ENCODE data around the gene DOK7.

DOK7 gene

GRCh38 chr4:3463556-3464348 lies 646 bp downstream of the DOK7 start:
- DNase-seq (ENCODE audit: low read depth) = no peak

DNA sequence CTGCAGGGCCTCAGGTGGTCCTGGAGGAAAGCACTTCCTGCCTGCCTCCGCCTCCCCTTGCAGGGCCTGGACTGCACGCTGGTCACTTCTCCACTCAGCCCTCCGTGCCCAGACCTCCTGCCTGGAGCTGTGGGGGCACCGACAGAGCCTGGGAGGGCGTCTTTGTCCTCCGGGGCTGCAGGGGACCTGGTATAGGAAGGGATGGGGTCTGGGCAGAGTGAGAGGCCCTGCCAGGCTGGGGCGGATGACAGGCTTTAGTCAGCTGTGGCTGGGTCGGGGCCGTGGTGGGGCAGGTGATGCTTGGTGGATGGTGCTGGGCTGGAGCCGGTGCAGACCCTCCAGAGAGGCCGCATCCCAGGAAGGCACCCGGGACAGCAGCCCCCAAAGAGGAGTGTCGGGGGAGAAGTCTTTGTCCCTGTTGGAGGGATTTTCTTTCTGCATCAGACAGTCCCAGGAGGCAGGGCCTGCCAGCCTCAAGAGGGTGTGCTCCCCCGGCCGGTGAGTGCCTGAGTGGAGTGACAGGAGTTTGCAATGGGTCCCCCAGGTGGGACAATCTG lies 1.3 kb downstream of the DOK7 start:
- no peak for DNase-seq (ENCODE audit: low read depth)

GRCh38 chr4:3464911-3465697 lies 2.0 kb downstream of the DOK7 start:
- DNase-seq (ENCODE audit: low read depth) = no peak

DNA sequence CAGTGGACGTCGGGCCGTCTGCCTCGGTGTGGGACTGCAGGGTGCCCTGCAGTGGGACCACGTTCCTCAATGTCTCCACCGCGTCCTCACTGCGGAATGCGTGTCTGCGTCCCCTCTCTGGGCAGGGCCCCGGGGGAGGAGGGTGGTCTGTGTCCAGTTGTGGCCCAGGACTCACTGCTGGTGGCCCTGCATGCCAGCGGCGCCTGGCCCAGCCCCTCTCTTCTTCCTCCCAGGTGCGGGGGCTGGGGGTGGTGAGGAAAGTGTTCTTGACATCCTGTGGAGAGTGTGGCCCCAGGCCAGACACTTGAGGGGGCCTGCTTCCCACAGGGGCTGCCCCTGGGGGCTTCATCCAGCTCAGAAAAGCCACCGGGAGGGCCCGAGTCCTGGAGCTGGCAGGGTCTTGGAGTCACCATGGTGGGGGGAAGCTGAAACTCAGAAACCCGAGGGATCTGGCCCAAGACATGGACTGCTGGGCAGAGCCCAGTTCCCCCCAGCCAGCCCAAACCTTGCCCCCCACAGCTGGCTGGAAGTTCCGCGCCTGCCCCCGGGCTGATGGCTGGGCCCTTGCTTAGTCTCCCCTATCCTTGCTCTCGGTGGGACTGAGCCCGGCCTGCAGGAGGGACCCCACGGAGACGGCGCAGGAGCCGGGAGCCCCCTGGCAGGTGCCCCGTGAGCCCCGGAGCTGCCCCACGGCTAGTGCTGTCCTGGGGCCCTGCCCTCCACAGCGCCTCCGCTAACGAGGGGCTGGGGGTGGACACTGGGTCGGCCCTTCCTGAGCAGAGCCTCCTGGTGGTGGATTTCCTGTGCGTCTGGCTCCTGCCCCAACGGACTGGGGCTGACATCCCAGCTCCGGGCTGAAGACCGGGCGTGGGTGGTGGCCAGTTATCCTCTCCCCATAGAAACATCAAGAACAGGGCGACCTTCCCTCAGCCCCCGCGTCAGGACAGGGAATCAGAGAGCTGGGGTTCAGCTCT lies 2.9 kb downstream of the DOK7 start:
- no peak for DNase-seq (ENCODE audit: low read depth)

DNA sequence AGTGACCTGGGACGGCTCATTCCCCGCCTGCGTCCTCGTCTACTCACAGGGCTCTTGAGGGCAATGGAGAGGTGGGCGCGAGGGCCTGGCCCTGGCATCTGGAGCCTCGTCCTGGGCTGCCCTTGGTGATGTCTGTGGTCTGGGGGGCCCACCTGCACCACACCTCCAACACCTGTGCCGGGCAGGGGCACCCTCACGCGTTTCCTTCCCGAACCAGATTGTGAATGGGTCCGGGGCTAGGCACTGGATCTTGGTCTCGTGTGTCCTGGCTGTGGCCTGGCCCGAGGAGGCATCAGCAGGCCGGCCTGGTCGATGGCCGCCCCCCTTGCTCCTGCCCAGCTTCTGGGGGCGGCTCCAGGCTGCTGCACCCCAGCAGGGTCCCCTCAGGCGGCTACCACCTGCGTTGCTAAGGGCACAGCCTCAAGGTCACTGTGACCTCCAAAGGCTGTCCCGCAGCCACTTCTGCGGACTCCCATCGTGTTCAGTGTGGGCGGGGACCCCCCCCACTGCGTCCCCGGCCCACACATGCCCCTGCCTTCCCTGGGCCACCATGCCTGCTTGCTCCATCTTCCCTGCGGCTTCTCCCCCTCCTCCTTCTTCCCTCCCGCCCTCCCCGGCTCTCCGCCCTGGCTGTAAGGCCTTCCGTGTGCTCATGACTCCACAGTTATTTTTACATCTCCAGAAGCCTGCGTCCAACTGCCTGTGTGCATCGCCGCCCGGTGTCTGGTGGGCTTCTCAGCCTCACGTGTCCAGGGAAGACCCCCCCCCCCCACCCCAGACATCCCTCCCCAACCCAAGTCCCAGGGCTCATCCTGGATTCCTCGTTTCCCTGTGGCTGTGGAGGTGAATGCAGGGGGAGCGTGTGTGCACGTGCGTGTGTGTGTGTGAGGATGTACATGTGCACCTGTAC lies 3.8 kb downstream of the DOK7 start:
- no peak for DNase-seq (ENCODE audit: low read depth)

- no peak for DNase-seq (ENCODE audit: low read depth)
These were observed 4.5 kb downstream of the DOK7 start for GRCh38 chr4:3467601-3468031.

DNA sequence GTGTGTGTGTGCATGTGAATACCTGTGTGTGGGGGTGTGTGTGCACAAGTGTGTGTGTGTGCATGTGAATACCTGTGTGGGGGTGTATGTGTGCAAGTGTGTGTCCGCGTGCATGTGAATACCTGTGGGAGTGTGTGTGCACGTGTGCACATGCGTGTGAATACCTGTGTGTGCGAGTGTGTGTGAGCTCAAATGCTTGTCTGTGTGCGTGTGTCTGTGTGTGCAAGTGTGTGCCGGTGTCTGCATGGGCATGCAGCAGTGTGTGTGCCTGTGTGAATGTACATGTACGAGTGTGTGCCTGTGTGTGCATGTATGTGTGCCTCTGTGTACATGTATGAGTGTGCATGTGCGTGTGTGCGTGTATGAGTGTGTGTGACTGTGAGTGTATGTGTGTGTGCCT lies 5.0 kb downstream of the DOK7 start:
- DNase-seq (ENCODE audit: low read depth) = no peak

GRCh38 chr4:3468804-3469203 lies 5.7 kb downstream of the DOK7 start:
- no peak for DNase-seq (ENCODE audit: low read depth)

GRCh38 chr4:3469386-3470243 lies 6.5 kb downstream of the DOK7 start:
- no peak for DNase-seq (ENCODE audit: low read depth)

DNA sequence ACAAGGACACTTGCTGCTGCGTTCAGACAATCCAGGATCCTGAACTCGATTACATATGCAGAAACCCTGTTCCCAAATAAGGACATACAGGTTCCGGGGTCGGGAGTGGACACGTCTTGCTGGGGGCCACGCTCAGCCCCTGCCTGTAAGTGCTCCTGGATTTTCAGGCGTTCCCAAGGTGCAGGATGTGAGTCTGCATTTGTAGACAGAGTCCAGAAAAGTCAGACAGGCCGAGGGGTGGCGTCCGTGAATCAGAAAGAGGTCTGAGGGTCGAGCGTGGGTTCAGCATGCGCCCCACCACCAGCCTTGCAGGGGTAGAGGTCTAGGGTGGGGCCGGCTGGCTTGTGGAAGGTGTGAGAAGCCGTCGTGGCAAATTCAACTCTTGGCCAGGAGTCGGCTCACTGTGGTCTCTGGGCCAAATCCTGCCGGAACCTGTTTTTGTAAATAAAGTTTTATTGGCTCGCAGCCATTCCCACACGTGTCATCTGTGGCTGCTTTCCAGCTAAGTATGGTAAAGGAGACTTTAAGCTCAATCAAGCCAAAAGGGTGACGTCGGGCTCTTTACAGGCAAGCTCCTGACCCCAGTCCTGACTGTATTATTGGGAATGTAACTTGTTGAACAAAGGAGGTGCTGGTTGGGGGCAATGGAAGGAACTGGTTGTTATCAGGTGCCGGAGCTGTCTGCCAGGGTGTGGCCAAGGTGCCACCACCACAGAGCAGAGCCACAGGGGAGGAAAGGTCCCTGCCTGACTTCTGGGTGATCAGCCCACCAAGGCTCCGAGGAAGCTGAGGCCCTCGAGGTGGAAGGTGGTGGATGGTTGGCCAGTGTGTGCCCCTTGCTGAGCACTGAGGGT lies 7.4 kb downstream of the DOK7 start:
- peak; percentile 24 for DNase-seq (ENCODE audit: low read depth)

- no peak for DNase-seq (ENCODE audit: low read depth)
These were observed 8.1 kb downstream of the DOK7 start for GRCh38 chr4:3471098-3471760.

DNA sequence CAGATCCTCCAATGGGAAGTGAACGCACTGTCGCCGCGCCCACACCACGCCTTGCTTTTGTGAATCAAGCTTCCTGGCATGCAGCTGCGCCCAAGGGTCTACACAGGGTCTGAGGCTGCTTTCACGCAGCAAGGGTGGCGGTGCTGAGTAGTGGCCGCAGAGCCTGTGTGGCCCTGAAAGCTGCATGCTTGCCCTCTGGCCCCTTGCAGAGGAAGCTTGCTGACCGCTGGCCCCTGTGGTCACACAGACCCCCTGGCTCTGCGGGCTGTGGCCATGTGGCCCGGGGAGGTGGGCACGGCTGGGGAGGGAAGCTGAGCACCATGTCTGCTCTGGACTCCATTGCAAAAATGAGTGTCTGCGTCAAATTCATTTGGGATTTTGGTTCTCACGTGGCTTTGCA lies 8.8 kb downstream of the DOK7 start:
- DNase-seq (ENCODE audit: low read depth) = no peak

GRCh38 chr4:3472411-3473141 lies 9.5 kb downstream of the DOK7 start:
- DNase-seq (ENCODE audit: low read depth) = no peak

DNA sequence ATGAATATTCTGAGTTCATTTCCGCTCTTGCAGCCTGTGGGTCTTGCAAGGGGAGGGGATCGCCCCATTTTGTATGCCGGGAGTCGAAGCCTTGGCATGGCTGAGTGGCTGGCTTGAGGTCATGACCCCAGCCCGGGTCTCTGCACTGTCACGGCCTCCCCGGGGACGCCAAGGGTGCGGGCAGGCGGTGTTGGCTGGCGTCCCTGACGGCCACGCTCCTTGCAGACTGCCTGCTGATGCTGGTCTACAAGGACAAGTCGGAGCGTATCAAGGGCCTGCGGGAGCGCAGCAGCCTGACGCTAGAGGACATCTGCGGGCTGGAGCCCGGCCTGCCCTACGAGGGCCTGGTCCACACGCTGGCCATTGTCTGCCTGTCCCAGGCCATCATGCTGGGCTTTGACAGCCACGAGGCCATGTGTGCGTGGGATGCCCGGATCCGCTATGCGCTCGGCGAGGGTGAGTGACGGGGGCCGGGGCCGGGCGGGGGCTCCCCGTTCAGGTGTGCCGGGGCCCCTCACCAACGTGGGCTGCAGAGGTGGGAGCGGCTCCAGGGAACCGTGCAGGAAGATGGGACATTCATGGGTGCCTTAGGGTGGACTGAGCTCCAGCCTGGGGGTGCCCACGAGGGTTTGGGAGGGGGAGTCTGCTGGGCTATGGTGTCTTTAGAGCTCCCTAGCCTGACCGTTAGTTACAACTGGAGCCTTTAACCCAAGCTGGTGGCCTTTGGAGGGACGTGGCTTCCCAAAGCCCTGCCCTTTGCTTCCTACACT lies 10.3 kb downstream of the DOK7 start:
- DNase-seq (ENCODE audit: low read depth) = no peak

DNA sequence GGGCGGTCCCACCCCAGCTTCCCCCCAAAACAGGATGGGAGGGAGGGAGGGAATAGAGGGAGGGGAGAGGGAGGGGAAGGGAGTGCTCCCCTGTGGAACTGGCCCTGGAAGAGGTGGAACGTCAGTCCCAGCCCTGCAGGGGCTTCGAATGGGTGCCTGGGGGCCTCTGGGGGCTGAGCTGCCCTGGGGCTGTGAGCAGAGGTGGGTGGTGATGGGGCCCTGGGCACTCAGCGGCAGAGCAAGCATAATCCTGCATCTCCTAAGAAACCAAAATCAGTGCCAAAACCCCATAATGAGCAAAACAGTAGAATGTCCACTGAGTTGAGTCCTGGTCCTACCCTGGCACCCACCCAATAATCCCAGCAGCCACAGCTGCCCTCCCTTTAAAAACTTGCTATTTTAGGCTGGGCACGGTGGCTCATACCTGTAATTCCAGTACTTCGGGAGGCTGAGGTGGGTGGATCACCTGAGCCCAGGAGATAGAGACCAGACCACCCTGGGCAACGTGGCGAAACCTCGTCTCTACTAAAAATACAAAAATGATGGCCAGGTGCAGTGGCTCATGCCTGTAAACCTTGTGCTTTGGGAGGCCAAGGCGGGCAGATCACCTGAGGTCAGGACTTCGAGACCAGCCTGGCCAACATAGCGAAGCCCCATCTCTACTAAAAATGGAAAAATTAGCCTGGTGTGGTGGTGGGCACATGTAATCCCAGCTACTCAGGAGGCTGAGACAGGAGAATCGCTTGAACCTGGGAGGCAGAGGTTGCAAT lies 11.1 kb downstream of the DOK7 start:
- DNase-seq (ENCODE audit: low read depth) = no peak

All from ELR (cell line).